ENCODE measurements around the gene C2orf69. TPM values are rescaled to one million over a fixed set of nuclear protein-coding genes. Genes with fewer than 3 reads are reported as not detected.

C2orf69 gene
- total and polyA plus RNA-seq, 2 of the 8 experiments (the other 6 are each of a cell fraction or from before 2014, with no cell fraction given): 3.9 to 32.0 TPM

DNA sequence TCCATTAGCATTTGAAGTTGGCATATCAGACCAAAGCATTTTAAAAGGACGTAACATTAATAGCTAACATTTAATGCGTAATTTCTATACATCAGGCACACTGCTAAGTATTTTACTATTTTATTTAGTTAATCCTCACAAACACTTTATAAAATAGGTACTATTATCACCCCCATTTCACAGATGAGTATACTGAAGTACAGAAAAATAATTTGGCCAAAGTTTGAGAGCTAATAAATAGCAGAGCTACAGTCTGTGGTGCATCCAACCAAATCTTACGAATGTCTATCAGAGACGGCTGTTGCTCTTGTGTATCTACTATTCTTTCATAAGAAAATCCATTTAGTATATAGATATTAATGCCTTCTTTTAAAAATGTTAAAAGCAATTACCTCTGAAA is 32.3 kb downstream of the C2orf69 start (continued):
- TF ChIP-seq, protein P1, sequence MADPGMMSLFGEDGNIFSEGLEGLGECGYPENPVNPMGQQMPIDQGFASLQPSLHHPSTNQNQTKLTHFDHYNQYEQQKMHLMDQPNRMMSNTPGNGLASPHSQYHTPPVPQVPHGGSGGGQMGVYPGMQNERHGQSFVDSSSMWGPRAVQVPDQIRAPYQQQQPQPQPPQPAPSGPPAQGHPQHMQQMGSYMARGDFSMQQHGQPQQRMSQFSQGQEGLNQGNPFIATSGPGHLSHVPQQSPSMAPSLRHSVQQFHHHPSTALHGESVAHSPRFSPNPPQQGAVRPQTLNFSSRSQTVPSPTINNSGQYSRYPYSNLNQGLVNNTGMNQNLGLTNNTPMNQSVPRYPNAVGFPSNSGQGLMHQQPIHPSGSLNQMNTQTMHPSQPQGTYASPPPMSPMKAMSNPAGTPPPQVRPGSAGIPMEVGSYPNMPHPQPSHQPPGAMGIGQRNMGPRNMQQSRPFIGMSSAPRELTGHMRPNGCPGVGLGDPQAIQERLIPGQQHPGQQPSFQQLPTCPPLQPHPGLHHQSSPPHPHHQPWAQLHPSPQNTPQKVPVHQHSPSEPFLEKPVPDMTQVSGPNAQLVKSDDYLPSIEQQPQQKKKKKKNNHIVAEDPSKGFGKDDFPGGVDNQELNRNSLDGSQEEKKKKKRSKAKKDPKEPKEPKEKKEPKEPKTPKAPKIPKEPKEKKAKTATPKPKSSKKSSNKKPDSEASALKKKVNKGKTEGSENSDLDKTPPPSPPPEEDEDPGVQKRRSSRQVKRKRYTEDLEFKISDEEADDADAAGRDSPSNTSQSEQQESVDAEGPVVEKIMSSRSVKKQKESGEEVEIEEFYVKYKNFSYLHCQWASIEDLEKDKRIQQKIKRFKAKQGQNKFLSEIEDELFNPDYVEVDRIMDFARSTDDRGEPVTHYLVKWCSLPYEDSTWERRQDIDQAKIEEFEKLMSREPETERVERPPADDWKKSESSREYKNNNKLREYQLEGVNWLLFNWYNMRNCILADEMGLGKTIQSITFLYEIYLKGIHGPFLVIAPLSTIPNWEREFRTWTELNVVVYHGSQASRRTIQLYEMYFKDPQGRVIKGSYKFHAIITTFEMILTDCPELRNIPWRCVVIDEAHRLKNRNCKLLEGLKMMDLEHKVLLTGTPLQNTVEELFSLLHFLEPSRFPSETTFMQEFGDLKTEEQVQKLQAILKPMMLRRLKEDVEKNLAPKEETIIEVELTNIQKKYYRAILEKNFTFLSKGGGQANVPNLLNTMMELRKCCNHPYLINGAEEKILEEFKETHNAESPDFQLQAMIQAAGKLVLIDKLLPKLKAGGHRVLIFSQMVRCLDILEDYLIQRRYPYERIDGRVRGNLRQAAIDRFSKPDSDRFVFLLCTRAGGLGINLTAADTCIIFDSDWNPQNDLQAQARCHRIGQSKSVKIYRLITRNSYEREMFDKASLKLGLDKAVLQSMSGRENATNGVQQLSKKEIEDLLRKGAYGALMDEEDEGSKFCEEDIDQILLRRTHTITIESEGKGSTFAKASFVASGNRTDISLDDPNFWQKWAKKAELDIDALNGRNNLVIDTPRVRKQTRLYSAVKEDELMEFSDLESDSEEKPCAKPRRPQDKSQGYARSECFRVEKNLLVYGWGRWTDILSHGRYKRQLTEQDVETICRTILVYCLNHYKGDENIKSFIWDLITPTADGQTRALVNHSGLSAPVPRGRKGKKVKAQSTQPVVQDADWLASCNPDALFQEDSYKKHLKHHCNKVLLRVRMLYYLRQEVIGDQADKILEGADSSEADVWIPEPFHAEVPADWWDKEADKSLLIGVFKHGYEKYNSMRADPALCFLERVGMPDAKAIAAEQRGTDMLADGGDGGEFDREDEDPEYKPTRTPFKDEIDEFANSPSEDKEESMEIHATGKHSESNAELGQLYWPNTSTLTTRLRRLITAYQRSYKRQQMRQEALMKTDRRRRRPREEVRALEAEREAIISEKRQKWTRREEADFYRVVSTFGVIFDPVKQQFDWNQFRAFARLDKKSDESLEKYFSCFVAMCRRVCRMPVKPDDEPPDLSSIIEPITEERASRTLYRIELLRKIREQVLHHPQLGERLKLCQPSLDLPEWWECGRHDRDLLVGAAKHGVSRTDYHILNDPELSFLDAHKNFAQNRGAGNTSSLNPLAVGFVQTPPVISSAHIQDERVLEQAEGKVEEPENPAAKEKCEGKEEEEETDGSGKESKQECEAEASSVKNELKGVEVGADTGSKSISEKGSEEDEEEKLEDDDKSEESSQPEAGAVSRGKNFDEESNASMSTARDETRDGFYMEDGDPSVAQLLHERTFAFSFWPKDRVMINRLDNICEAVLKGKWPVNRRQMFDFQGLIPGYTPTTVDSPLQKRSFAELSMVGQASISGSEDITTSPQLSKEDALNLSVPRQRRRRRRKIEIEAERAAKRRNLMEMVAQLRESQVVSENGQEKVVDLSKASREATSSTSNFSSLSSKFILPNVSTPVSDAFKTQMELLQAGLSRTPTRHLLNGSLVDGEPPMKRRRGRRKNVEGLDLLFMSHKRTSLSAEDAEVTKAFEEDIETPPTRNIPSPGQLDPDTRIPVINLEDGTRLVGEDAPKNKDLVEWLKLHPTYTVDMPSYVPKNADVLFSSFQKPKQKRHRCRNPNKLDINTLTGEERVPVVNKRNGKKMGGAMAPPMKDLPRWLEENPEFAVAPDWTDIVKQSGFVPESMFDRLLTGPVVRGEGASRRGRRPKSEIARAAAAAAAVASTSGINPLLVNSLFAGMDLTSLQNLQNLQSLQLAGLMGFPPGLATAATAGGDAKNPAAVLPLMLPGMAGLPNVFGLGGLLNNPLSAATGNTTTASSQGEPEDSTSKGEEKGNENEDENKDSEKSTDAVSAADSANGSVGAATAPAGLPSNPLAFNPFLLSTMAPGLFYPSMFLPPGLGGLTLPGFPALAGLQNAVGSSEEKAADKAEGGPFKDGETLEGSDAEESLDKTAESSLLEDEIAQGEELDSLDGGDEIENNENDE (IDR thresholded peaks at IDR 0.05; ENCODE audit: insufficient replicate concordance, low read length): no peak
- no peak for TF ChIP-seq BRCA1 (IDR thresholded peaks at IDR 0.05; ENCODE audit: low read depth, low read length)
- TF ChIP-seq NANOG (IDR thresholded peaks at IDR 0.05; ENCODE audit: insufficient read depth, low read depth, low read length, poor library complexity, severe bottlenecking): no peak
- no peak for TF ChIP-seq NRF1 (IDR thresholded peaks at IDR 0.05; ENCODE audit: low read depth, low read length)
- TF ChIP-seq BACH1 (IDR thresholded peaks at IDR 0.05; ENCODE audit: low read length): no peak
- TF ChIP-seq KDM4A (IDR thresholded peaks at IDR 0.05; ENCODE audit: low read depth, low read length, severe bottlenecking): no peak

All from H1 (cell line).